DOHH2 (cell line): Measurements from ENCODE around the gene FTO.

Experiments used
- EZH2phosphoT487 ChIP-seq: fragments of 200-600 bp; sonication (generic); IDR thresholded peaks from 2 replicates; pipeline ENCODE4 v1.6.1; 2017; ENCODE audit warnings: borderline replicate concordance, mild to moderate bottlenecking, antibody characterized with exemption, low read length, moderate library complexity, mixed read lengths
- TF ChIP-seq, protein P1 (sequence below): fragments of 200-600 bp; sonication (generic); IDR thresholded peaks from one replicate; pipeline ENCODE4 v1.5.1; 2014; ENCODE audit warnings: antibody characterized with exemption, mild to moderate bottlenecking, low read depth, low read length; ENCODE audit not compliant: poor library complexity, severe bottlenecking

DNA sequence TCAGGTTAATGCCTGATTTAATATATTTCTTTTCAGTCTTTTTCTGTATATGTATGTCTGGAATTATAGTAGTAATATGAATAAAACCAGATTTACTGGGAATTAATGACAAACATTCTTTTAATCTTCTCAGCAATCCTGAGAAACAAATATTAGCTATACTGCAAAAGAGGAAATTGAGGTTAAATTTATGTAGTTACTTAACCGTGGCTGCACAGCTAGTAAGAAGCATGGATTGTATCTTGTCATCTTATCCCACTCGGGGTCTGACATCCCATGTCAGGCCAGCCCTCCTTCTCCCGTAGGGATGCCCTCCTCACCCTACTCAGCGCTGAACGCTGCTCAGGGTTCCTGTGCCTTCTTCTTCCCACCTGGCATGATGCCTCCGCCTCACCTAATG, 143.0 kb downstream of the FTO start:
- TF ChIP-seq, protein P1, sequence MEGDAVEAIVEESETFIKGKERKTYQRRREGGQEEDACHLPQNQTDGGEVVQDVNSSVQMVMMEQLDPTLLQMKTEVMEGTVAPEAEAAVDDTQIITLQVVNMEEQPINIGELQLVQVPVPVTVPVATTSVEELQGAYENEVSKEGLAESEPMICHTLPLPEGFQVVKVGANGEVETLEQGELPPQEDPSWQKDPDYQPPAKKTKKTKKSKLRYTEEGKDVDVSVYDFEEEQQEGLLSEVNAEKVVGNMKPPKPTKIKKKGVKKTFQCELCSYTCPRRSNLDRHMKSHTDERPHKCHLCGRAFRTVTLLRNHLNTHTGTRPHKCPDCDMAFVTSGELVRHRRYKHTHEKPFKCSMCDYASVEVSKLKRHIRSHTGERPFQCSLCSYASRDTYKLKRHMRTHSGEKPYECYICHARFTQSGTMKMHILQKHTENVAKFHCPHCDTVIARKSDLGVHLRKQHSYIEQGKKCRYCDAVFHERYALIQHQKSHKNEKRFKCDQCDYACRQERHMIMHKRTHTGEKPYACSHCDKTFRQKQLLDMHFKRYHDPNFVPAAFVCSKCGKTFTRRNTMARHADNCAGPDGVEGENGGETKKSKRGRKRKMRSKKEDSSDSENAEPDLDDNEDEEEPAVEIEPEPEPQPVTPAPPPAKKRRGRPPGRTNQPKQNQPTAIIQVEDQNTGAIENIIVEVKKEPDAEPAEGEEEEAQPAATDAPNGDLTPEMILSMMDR, result no peak
- TF ChIP-seq EZH2phosphoT487, result no peak
